Activated naive CD8-positive, alpha-beta T cell treated with anti-CD3 and anti-CD28 coated beads, Interleukin-2, amount 10 ng/mL, durations not matched to agents 7 days and 5 days (primary cell): Measurements from ENCODE around the gene CXCL9. TPM values are rescaled to one million over a fixed set of nuclear protein-coding genes. Genes with fewer than 3 reads are reported as not detected.
"Not testable (repeated sequence)": the region's sequence is repeated elsewhere in the genome, so short reads cannot be mapped to it uniquely, and the experiment has no call there.

Experiments used
- ATAC-seq: fragments of 150-1000 bp; cut with Tn5 transposase; one replicate; pipeline ENCODE4 v1.10.0; 2021; ENCODE audit warnings: low read depth, moderate library complexity
- POLR2A ChIA-PET: fragments of 350-600 bp; sonication (Branson Sonifier 250); formaldehyde crosslinking; loops from one replicate; lab custom pipeline; 2021; ENCODE audit warnings: antibody characterized with exemption; lab: Charles Lee
- DNase-seq: peaks from one replicate; pipeline ENCODE4 v3.0.0; 2021
- H3K27ac Mint-ChIP-seq: one replicate; pipeline ENCODE4 v1.8.0; 2022; ENCODE audit warnings: mild to moderate bottlenecking, mixed read lengths
- H3K27me3 Mint-ChIP-seq: one replicate; pipeline ENCODE4 v1.8.0; 2022; ENCODE audit warnings: mild to moderate bottlenecking, moderate library complexity, mixed read lengths
- H3K36me3 Mint-ChIP-seq: one replicate; pipeline ENCODE4 v1.8.0; 2021; ENCODE audit warnings: mild to moderate bottlenecking, mixed read lengths
- H3K4me1 Mint-ChIP-seq: one replicate; pipeline ENCODE4 v1.8.0; 2021; ENCODE audit warnings: mixed read lengths
- H3K4me3 Mint-ChIP-seq: one replicate; pipeline ENCODE4 v1.8.0; 2022; ENCODE audit warnings: mild to moderate bottlenecking, moderate library complexity, mixed read lengths
- H3K9me3 Mint-ChIP-seq: one replicate; pipeline ENCODE4 v1.8.0; 2021; ENCODE audit warnings: mixed read lengths
- total RNA-seq, 2 experiments: library from RNA; stranded (reverse); gene quantifications; one replicate each; pipeline ENCODE4 v1.2.3, GENCODE V29; 2021

Gene CXCL9
- total RNA-seq, 2 experiments from 2014 or later: 0.20 to 0.22 TPM

DNA sequence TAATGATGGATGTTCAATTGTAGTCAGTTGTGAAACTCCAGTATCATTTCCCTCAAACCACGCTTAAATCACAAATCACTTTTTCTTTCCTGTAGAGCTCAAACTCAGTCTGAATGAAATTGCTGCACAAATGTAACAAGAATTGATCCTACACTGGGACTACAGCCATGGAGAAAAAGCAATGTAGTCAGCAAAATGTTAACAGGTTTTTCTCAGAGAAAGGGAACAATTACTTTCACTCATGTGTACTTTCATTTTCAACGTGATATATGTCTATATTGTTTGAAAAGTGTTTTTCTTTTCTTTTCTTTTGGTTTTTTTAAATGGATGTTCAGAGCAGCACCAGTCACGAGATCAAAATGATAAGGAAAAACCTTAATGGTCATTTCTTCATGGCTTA lies 39.2 kb downstream of the CXCL9 start:
- Mint-ChIP-seq H3K27me3 (no peaks in the 10 kb centered on the region), H3K9me3 (peaks cover 2% of the 10 kb centered on the region), H3K36me3 (peaks cover 66% of the 10 kb centered on the region), H3K27ac (no peak overlapping the region), H3K4me1 (peaks cover 6% of the 10 kb centered on the region), H3K4me3 (no peak overlapping the region)
- ATAC-seq (no peak), DNase-seq (no peak)
- POLR2A ChIA-PET: interaction anchor here (1.4 kb wide), 1 partner anchor 27 kb away, joined by 3 read pairs; no protein-coding TSS in a partner anchor

DNA sequence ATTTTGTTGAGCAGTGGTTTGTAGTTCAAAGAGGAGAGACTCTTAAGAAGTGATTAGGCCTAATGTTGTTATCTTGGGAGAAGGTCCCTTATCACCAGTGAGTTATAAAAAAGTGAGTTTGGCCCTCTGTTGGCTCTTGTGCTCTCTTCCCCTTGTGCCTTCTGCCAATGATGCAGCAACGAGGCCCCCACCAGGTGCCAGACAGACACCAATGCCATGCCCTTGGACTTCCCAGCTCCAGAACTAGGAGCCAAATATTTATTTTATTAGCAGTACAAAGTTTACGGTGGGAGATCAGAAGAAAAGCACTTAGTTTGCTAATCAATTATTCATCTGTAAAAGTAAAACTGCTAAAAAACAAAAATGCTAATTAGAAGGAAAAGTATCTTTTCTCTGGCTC lies 43.8 kb downstream of the CXCL9 start:
- H3K4me3 Mint-ChIP-seq: no peak overlapping the region

DNA sequence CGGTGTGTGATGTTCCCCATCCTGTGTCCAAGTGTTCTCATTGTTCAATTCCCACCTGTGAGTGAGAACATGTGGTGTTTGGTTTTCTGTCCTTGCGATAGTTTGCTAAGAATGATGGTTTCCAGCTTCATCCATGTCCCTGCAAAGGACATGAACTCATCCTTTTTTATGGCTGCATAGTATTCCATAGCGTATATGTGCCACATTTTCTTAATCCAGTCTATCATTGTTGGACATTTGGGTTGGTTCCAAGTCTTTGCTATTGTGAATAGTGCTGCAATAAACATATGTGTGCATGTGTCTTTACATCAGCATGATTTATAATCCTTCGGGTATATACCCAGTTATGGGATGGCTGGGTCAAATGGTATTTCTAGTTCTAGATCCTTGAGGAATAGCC lies 45.2 kb downstream of the CXCL9 start:
- H3K27me3 Mint-ChIP-seq, DNase-seq, ATAC-seq, H3K4me3 Mint-ChIP-seq, H3K9me3 Mint-ChIP-seq, H3K27ac Mint-ChIP-seq, H3K4me1 Mint-ChIP-seq: not testable (repeated sequence)
- POLR2A ChIA-PET: interaction anchor here (0.6 kb wide), 1 partner anchor 22 kb away, joined by 4 read pairs; no protein-coding TSS in a partner anchor
- peaks cover 75% of the 10 kb centered on the region for H3K36me3 Mint-ChIP-seq

More for the DNA sequence above, 43.8 kb downstream of the CXCL9 start:
- no peak overlapping the region for H3K27ac Mint-ChIP-seq
- no peak for DNase-seq
- POLR2A ChIA-PET: no interaction called here
- no peaks in the 10 kb centered on the region for H3K27me3 Mint-ChIP-seq
- no peak for ATAC-seq
- H3K9me3 Mint-ChIP-seq: peaks cover 3% of the 10 kb centered on the region
- H3K36me3 Mint-ChIP-seq: peaks cover 79% of the 10 kb centered on the region
- peaks cover 6% of the 10 kb centered on the region for H3K4me1 Mint-ChIP-seq

DNA sequence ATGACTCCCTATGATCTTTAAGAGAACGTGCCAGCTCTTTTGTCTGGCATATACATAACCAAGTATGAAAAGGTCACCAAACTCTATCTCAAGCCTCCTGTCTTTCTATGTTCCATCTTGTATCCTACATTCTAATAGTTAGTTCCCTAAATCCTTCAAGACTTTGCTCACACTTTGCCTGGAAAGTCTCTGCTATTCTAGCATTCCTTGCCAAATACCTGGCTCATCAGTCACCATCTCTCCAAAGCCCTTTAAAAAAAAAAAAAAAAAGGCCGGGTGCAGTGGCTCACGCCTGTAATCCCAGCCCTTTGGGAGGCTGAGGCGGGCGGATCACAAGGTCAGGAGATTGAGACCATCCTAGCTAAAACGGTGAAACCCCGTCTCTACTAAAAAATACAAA lies 48.8 kb downstream of the CXCL9 start:
- H3K9me3 Mint-ChIP-seq, POLR2A ChIA-PET, DNase-seq, H3K27me3 Mint-ChIP-seq, H3K4me1 Mint-ChIP-seq, H3K27ac Mint-ChIP-seq, H3K4me3 Mint-ChIP-seq, ATAC-seq: not testable (repeated sequence)
- peaks cover 61% of the 10 kb centered on the region for H3K36me3 Mint-ChIP-seq

DNA sequence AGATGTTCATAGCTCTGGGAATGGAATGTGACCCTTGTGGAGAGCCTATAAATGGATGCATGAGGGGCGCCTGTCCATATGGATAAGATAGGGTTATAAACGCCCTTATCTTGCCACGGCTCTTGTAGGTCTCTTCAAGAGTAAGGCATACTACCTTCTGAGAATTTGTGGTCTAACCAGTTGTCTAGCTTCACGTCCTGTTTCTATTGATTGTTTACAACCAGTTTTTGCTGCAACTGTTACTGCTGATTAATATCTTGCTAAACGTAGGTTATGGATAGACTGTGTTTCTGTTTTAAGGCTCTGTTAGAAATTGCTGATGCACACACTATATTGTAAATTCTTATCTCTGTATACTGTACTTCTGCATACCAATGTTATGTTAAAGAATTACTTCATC lies 52.5 kb downstream of the CXCL9 start:
- POLR2A ChIA-PET, H3K27ac Mint-ChIP-seq, DNase-seq, H3K4me3 Mint-ChIP-seq, ATAC-seq, H3K27me3 Mint-ChIP-seq, H3K4me1 Mint-ChIP-seq, H3K9me3 Mint-ChIP-seq: not testable (repeated sequence)
- peaks cover 43% of the 10 kb centered on the region for H3K36me3 Mint-ChIP-seq

DNA sequence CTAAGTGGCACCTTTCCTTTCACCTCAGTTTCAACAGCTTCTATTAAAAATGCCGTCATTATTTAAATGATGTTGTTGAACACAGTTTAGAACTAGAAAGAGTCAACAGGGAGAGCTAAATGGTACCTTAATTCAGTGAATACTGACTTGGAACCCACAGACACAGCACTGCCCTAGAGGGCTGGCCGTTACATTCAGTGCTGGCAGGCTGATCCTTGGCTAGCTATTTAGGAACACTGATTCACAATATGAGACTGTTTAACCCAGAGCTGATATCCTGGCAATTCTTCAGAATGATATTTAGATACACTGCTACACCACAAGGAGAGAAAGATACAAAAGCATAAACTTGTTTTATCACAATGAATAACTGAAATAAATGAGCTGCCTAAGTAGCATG lies 53.8 kb downstream of the CXCL9 start:
- Mint-ChIP-seq H3K27me3 (no peaks in the 10 kb centered on the region), H3K36me3 (peaks cover 41% of the 10 kb centered on the region), H3K27ac (no peak overlapping the region), H3K9me3 (no peaks in the 10 kb centered on the region), H3K4me1 (peaks cover 4% of the 10 kb centered on the region), H3K4me3 (no peak overlapping the region)
- POLR2A ChIA-PET: interaction anchor here (2.9 kb wide), 1 partner anchor 13 kb away, joined by 8 read pairs; the partner anchor contains the start of gene NAAA
- ATAC-seq (no peak), DNase-seq (no peak)

Other genes starting within 250 kb of the CXCL9 start
- gene PPEF2, start 105.1 kb downstream of the CXCL9 start, total RNA-seq: under 1 TPM; 0.17 TPM
- gene NAAA, start 66.5 kb downstream of the CXCL9 start, total RNA-seq: 10 to 100 TPM; 48.3 to 50.5 TPM
- 10 to 100 TPM; 47.5 to 50.8 TPM for gene SDAD1, start 16.6 kb downstream of the CXCL9 start, total RNA-seq
- under 1 TPM in 1 of 2 experiments, not detected in 1; 0.26 TPM for gene CXCL10, start 16.0 kb upstream of the CXCL9 start, total RNA-seq
- not detected for gene CXCL11, start 28.6 kb upstream of the CXCL9 start, total RNA-seq
- not detected for gene ART3, start 67.2 kb upstream of the CXCL9 start, total RNA-seq
- 10 to 100 TPM; 48.7 to 54.7 TPM for gene NUP54, start 140.9 kb upstream of the CXCL9 start, total RNA-seq
- 10 to 100 TPM; 16.3 to 18.4 TPM for gene SCARB2, start 206.3 kb upstream of the CXCL9 start, total RNA-seq
- gene FAM47E, start 244.2 kb upstream of the CXCL9 start, total RNA-seq: under 1 TPM in 1 of 2 experiments, not detected in 1; 0.78 TPM